ENCODE results near the gene CELF1.

- TF ChIP-seq, protein P1, sequence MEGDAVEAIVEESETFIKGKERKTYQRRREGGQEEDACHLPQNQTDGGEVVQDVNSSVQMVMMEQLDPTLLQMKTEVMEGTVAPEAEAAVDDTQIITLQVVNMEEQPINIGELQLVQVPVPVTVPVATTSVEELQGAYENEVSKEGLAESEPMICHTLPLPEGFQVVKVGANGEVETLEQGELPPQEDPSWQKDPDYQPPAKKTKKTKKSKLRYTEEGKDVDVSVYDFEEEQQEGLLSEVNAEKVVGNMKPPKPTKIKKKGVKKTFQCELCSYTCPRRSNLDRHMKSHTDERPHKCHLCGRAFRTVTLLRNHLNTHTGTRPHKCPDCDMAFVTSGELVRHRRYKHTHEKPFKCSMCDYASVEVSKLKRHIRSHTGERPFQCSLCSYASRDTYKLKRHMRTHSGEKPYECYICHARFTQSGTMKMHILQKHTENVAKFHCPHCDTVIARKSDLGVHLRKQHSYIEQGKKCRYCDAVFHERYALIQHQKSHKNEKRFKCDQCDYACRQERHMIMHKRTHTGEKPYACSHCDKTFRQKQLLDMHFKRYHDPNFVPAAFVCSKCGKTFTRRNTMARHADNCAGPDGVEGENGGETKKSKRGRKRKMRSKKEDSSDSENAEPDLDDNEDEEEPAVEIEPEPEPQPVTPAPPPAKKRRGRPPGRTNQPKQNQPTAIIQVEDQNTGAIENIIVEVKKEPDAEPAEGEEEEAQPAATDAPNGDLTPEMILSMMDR (IDR thresholded peaks at IDR 0.05), result no peak
- TF ChIP-seq POLR2AphosphoS5 (IDR thresholded peaks at IDR 0.05), result no peak
Measured at GRCh38 chr11:47483457-47483856, 69.5 kb downstream of the CELF1 start.
